GM23248 (cell line): ENCODE measurements around the gene MAU2.

ENCODE experiments used
- EZH2 ChIP-seq: fragments of 200-600 bp; sonication (generic); IDR thresholded peaks from 2 replicates; pipeline ENCODE4 v1.6.1; 2018; ENCODE audit warnings: antibody characterized with exemption, mild to moderate bottlenecking; ENCODE audit not compliant: insufficient read depth, poor library complexity, severe bottlenecking
- EZH2phosphoT487 ChIP-seq: fragments of 200-600 bp; sonication (generic); IDR thresholded peaks from 2 replicates; pipeline ENCODE4 v1.6.1; 2018; ENCODE audit warnings: antibody characterized with exemption, moderate library complexity, mild to moderate bottlenecking, low read depth; ENCODE audit not compliant: insufficient read depth

DNA sequence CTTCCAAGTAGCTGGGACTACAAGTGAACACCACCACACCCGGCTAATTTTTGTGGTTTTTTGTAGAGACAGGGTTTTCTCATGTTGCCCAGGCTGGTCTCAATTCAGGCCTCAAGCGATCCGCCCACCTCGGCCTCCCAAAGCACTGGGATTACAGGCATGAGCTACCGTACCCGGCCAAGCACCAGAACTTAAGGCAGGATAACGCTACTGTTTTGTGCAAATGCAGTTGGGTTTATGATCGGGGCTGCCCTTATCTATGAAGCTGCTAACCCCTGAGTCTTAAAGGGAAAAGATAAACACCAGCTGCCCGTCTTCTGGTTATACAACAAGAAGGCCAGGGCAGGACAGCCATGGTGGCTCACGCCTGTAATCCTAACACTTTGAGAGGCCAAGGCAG is 34.9 kb upstream of the MAU2 start:
- TF ChIP-seq EZH2 = no peak
- TF ChIP-seq EZH2phosphoT487 = no peak
